Endodermal cell (in vitro differentiated cells): ENCODE measurements around the gene GLRA1. TPM values are rescaled to one million over a fixed set of nuclear protein-coding genes. Genes with fewer than 3 reads are reported as not detected.

Source experiments
- DNase-seq: peaks from one replicate; pipeline ENCODE4 v3.0.0-alpha.2; 2017
- H3K27ac ChIP-seq: 2 replicates; pipeline ENCODE4 v1.5.1; 2013; ENCODE audit warnings: mild to moderate bottlenecking, low read depth, low read length, moderate library complexity
- H3K27me3 ChIP-seq: 2 replicates; pipeline ENCODE4 v1.6.1; 2013; ENCODE audit warnings: mild to moderate bottlenecking, low read length, moderate library complexity; ENCODE audit not compliant: insufficient read depth, control insufficient read depth, poor library complexity, severe bottlenecking
- H3K36me3 ChIP-seq: 2 replicates; pipeline ENCODE4 v1.7.0; 2013; ENCODE audit warnings: mild to moderate bottlenecking, low read length, moderate library complexity; ENCODE audit not compliant: control insufficient read depth, insufficient read depth
- H3K4me1 ChIP-seq: one replicate; pipeline ENCODE4 v1.7.0; 2013; ENCODE audit warnings: low read length; ENCODE audit not compliant: control insufficient read depth, insufficient read depth
- H3K4me3 ChIP-seq: 2 replicates; pipeline ENCODE4 v1.5.1; 2013; ENCODE audit warnings: mild to moderate bottlenecking, low read length, moderate library complexity
- H3K9ac ChIP-seq: 2 replicates; pipeline ENCODE4 v1.6.1; 2013; ENCODE audit warnings: mild to moderate bottlenecking, low read length, moderate library complexity; ENCODE audit not compliant: poor library complexity, severe bottlenecking; ENCODE audit errors: extremely low read depth
- H3K9me3 ChIP-seq: 2 replicates; pipeline ENCODE4 v1.6.1; 2013; ENCODE audit warnings: mild to moderate bottlenecking, low read length, moderate library complexity; ENCODE audit not compliant: control insufficient read depth
- H3K27ac Mint-ChIP-seq: 2 replicates; pipeline ENCODE4 v1.8.0; 2020; ENCODE audit warnings: mixed read lengths
- H3K27me3 Mint-ChIP-seq: 2 replicates; pipeline ENCODE4 v1.8.0; 2021; ENCODE audit warnings: mild to moderate bottlenecking, mixed read lengths; ENCODE audit not compliant: insufficient read depth
- H3K36me3 Mint-ChIP-seq: 2 replicates; pipeline ENCODE4 v1.8.0; 2020; ENCODE audit warnings: low read depth, mixed read lengths
- H3K4me1 Mint-ChIP-seq: 2 replicates; pipeline ENCODE4 v1.8.0; 2020; ENCODE audit warnings: mixed read lengths
- H3K4me3 Mint-ChIP-seq: 2 replicates; pipeline ENCODE4 v1.8.0; 2020; ENCODE audit warnings: mild to moderate bottlenecking, moderate library complexity, mixed read lengths
- H3K9me3 Mint-ChIP-seq: 2 replicates; pipeline ENCODE4 v1.8.0; 2020; ENCODE audit warnings: mild to moderate bottlenecking, mixed read lengths
- CTCF ChIP-seq: fragments of 200-600 bp; sonication (generic); conservative IDR thresholded peaks from 2 replicates; pipeline ENCODE4 v1.5.0; 2021; ENCODE audit warnings: antibody characterized with exemption, mild to moderate bottlenecking
- WGBS, 2 experiments: methylation state at CpG; one replicate each; pipeline versions ENCODE4 v1.1.5 to v1.1.7; 2013; ENCODE audit warnings: missing lambda C conversion rate in 2 of 2, mixed read lengths in 1 of 2; ENCODE audit not compliant: insufficient coverage in 1 of 2, insufficient read length in 1 of 2; 5-methylcytosine and 5-hydroxymethylcytosine counted together
- total RNA-seq, 2 donors: library from RNA; stranded (reverse); fragmentation: NEBNext Ultra II Directional in 1 of 2; extraction: Animal tissue kit (Norgen Biotek cat#: 25700) in 1 of 2; gene quantifications; 2 replicates in 1 of 2; 3 replicates in 1 of 2; pipeline ENCODE4 v1.2.1, GENCODE V29; 2021

Gene GLRA1
- total RNA-seq, 2 donors from 2014 or later = not detected

- H3K27me3 ChIP-seq = no peaks in the 10 kb centered on the region
- H3K36me3 Mint-ChIP-seq = peaks cover 79% of the 10 kb centered on the region
- no peak for TF ChIP-seq CTCF
- no peaks in the 10 kb centered on the region for H3K9me3 Mint-ChIP-seq
- no peak overlapping the region for H3K4me3 Mint-ChIP-seq
- peaks cover 96% of the 10 kb centered on the region for H3K36me3 ChIP-seq
- H3K27me3 Mint-ChIP-seq = no peaks in the 10 kb centered on the region
- H3K4me1 Mint-ChIP-seq = no peaks in the 10 kb centered on the region
- H3K27ac Mint-ChIP-seq = no peak overlapping the region
- no peak overlapping the region for H3K4me3 ChIP-seq
- no peaks in the 10 kb centered on the region for H3K9me3 ChIP-seq
- no peaks in the 10 kb centered on the region for H3K4me1 ChIP-seq
- DNase-seq = no peak
- WGBS, 2 experiments = 94 to 95% methylated on average over 2 to 3 of the region's 3 CpGs
- no peak overlapping the region for H3K9ac ChIP-seq
- no peak overlapping the region for H3K27ac ChIP-seq
Observed at GRCh38 chr5:151798674-151799073, 126.0 kb downstream of the GLRA1 start.

DNA sequence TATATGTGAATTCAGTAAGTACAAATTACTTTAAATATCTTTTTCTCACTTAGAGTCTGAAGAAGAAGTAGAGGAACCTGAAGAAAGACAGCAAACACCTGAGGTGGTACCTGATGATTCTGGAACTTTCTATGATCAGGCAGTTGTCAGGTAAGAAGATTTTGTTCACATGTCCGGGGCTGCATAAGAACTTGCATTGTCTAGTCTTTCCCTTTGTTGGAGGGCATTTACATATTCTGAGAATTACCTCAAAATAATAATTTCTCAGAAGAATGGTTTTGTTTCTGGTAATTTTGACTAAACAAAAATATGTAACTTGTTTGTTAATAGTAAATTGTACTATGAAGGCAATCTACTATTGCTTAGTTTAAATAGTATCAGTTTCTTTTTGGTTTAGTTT, 129.2 kb downstream of the GLRA1 start:
- TF ChIP-seq CTCF = no peak
- Histone ChIP-seq H3K27me3 (no peaks in the 10 kb centered on the region), H3K27ac (no peak overlapping the region), H3K9me3 (no peaks in the 10 kb centered on the region), H3K9ac (no peak overlapping the region), H3K36me3 (peaks cover 98% of the 10 kb centered on the region), H3K4me1 (no peaks in the 10 kb centered on the region), H3K4me3 (no peak overlapping the region)
- Mint-ChIP-seq H3K4me3 (no peak overlapping the region), H3K27ac (no peak overlapping the region), H3K9me3 (no peaks in the 10 kb centered on the region), H3K36me3 (peaks cover 83% of the 10 kb centered on the region), H3K4me1 (no peaks in the 10 kb centered on the region), H3K27me3 (no peaks in the 10 kb centered on the region)
- 95% methylated on average over 1 of the region's 1 CpG; no CpG with 5 or more reads in 1 of the 2 experiments for WGBS, 2 experiments
- no peak for DNase-seq

DNA sequence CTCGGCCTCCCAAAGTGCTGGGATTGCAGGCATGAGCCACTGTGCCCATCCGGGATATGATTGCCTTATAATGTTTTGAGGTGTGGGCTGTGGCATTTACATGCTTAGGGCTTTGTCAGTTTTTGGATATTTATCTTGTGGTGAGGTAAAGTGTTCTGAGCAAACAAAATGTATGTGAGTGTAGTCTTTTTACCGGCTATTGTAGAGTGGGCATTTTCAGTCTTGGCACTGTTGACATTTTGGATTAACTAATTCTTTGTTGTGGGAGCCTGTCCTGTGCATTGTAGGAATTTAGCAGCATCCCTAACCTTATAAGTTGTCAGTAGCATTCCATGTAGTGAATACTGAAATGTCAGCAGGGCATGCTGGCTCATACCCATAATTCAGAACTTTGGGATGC, 131.3 kb downstream of the GLRA1 start:
- H3K27me3 Mint-ChIP-seq = no peaks in the 10 kb centered on the region
- Histone ChIP-seq H3K27me3 (no peaks in the 10 kb centered on the region), H3K9ac (no peak overlapping the region), H3K4me3 (no peak overlapping the region), H3K36me3 (peaks cover 97% of the 10 kb centered on the region), H3K9me3 (no peaks in the 10 kb centered on the region), H3K4me1 (no peaks in the 10 kb centered on the region), H3K27ac (no peak overlapping the region)
- no peaks in the 10 kb centered on the region for H3K9me3 Mint-ChIP-seq
- peaks cover 82% of the 10 kb centered on the region for H3K36me3 Mint-ChIP-seq
- H3K4me1 Mint-ChIP-seq = no peaks in the 10 kb centered on the region
- peak overlapping the region; percentile 75 for H3K27ac Mint-ChIP-seq
- no peak overlapping the region for H3K4me3 Mint-ChIP-seq
- no peak for TF ChIP-seq CTCF
- DNase-seq = no peak
- WGBS, 2 experiments = 79 to 94% methylated on average over 3 of the region's 3 CpGs
